HEK293 (cell line): ENCODE measurements around the gene CTAGE9.

ENCODE experiments used
- CTCF ChIA-PET: fragments of 350-600 bp; formaldehyde crosslinking; extraction: SDS; loops from one replicate; lab custom pipeline; 2021; ENCODE audit warnings: antibody characterized with exemption; lab: Yijun Ruan, JAX
- POLR2A ChIA-PET: fragments of 300-600 bp; formaldehyde crosslinking; extraction: SDS; loops from one replicate; lab custom pipeline; 2020; ENCODE audit warnings: antibody characterized with exemption, inconsistent platforms; lab: Yijun Ruan, JAX
- H3K27ac ChIP-seq: fragments of 200-500 bp; sonication (Bioruptor generic); 2 replicates; pipeline ENCODE4 v1.5.1; 2014; ENCODE audit warnings: low read depth, low read length, control low read depth, inconsistent platforms; ENCODE audit errors: extremely low read depth
- H3K36me3 ChIP-seq, 2 experiments: fragments of 200-500 bp in 1 of 2; sonication (Bioruptor generic) in 1 of 2; 1 replicate in 1 of 2; 2 replicates in 1 of 2; pipeline ENCODE4 v1.5.1; 2014 to 2017; ENCODE audit warnings: inconsistent platforms in 2 of 2, low read length in 2 of 2; ENCODE audit not compliant: control insufficient read depth in 2 of 2, insufficient read depth in 1 of 2
- H3K4me1 ChIP-seq: fragments of 200-500 bp; sonication (Bioruptor generic); 2 replicates; pipeline ENCODE4 v1.5.1; 2014; ENCODE audit warnings: mild to moderate bottlenecking, low read length, inconsistent platforms; ENCODE audit not compliant: control insufficient read depth, insufficient read depth
- H3K4me3 ChIP-seq: 2 replicates; pipeline ENCODE4 v1.5.1; 2011; ENCODE audit warnings: low read depth, mild to moderate bottlenecking, control low read depth, low read length, moderate library complexity
- H3K9me3 ChIP-seq: fragments of 200-500 bp; sonication (Bioruptor generic); 2 replicates; pipeline ENCODE4 v1.5.1; 2014; ENCODE audit warnings: low read depth, low read length, inconsistent platforms; ENCODE audit not compliant: control insufficient read depth, insufficient read depth
- FEZF1 ChIP-seq: fragments of 450-650 bp; formaldehyde crosslinking; IDR thresholded peaks from 2 replicates; pipeline ENCODE4 v1.5.1; 2016; ENCODE audit warnings: missing biosample characterization, missing genetic modification characterization
- INSM2 ChIP-seq: fragments of 450-650 bp; formaldehyde crosslinking; IDR thresholded peaks from 2 replicates; pipeline ENCODE4 v1.5.1; 2016; ENCODE audit warnings: missing biosample characterization, missing genetic modification characterization
- KLF7 ChIP-seq: fragments of 450-650 bp; formaldehyde crosslinking; IDR thresholded peaks from 2 replicates; pipeline ENCODE4 v1.5.1; 2016; ENCODE audit warnings: missing biosample characterization, missing genetic modification characterization, borderline replicate concordance
- MZF1 ChIP-seq: fragments of 450-650 bp; formaldehyde crosslinking; IDR thresholded peaks from 2 replicates; pipeline ENCODE4 v1.5.1; 2017; ENCODE audit warnings: missing biosample characterization, missing genetic modification characterization, borderline replicate concordance
- OSR2 ChIP-seq: fragments of 450-650 bp; formaldehyde crosslinking; IDR thresholded peaks from 2 replicates; pipeline ENCODE4 v1.5.1; 2016; ENCODE audit warnings: missing biosample characterization, missing genetic modification characterization
- PRDM6 ChIP-seq: fragments of 450-650 bp; formaldehyde crosslinking; IDR thresholded peaks from 2 replicates; pipeline ENCODE4 v1.5.1; 2017; ENCODE audit warnings: missing biosample characterization, missing genetic modification characterization
- REPIN1 ChIP-seq: fragments of 450-650 bp; formaldehyde crosslinking; IDR thresholded peaks from 2 replicates; pipeline ENCODE4 v1.5.1; 2017; ENCODE audit warnings: missing biosample characterization, missing genetic modification characterization, low read depth
- SCRT1 ChIP-seq: fragments of 450-650 bp; formaldehyde crosslinking; IDR thresholded peaks from 2 replicates; pipeline ENCODE4 v1.5.1; 2016; ENCODE audit warnings: missing biosample characterization, missing genetic modification characterization, borderline replicate concordance
- TRIM28 ChIP-seq: IDR thresholded peaks from 2 replicates; pipeline ENCODE4 v1.6.1; 2011; ENCODE audit warnings: low read length, control low read depth, borderline replicate concordance
- ZBTB17 ChIP-seq: fragments of 450-650 bp; formaldehyde crosslinking; IDR thresholded peaks from 2 replicates; pipeline ENCODE4 v1.5.1; 2016; ENCODE audit warnings: missing biosample characterization, missing genetic modification characterization
- ZBTB48 ChIP-seq: fragments of 450-650 bp; formaldehyde crosslinking; IDR thresholded peaks from 2 replicates; pipeline ENCODE4 v1.5.1; 2016; ENCODE audit warnings: missing biosample characterization, missing genetic modification characterization
- ZFP41 ChIP-seq: fragments of 450-650 bp; formaldehyde crosslinking; IDR thresholded peaks from 2 replicates; pipeline ENCODE4 v1.5.1; 2016; ENCODE audit warnings: missing biosample characterization, missing genetic modification characterization, borderline replicate concordance
- ZNF132 ChIP-seq: fragments of 450-650 bp; formaldehyde crosslinking; IDR thresholded peaks from 2 replicates; pipeline ENCODE4 v1.5.1; 2017; ENCODE audit warnings: missing biosample characterization, missing genetic modification characterization, borderline replicate concordance
- ZNF292 ChIP-seq: fragments of 450-650 bp; formaldehyde crosslinking; IDR thresholded peaks from 2 replicates; pipeline ENCODE4 v1.5.1; 2016; ENCODE audit warnings: low read depth, missing biosample characterization, missing genetic modification characterization, borderline replicate concordance
- ZNF324 ChIP-seq: fragments of 450-650 bp; formaldehyde crosslinking; IDR thresholded peaks from 2 replicates; pipeline ENCODE4 v1.5.1; 2016; ENCODE audit warnings: missing biosample characterization, missing genetic modification characterization
- ZNF423 ChIP-seq: fragments of 450-650 bp; formaldehyde crosslinking; IDR thresholded peaks from 2 replicates; pipeline ENCODE4 v1.5.1; 2016; ENCODE audit warnings: missing biosample characterization, missing genetic modification characterization
- ZNF426 ChIP-seq: fragments of 450-650 bp; formaldehyde crosslinking; IDR thresholded peaks from 2 replicates; pipeline ENCODE4 v1.5.1; 2017; ENCODE audit warnings: missing biosample characterization, missing genetic modification characterization, mild to moderate bottlenecking, inconsistent platforms, moderate library complexity
- ZNF596 ChIP-seq: fragments of 450-650 bp; IDR thresholded peaks from 2 replicates; pipeline ENCODE4 v1.5.0; 2018; ENCODE audit warnings: missing biosample characterization, mild to moderate bottlenecking, missing genetic modification characterization, moderate library complexity
- ZNF610 ChIP-seq: fragments of 450-650 bp; formaldehyde crosslinking; IDR thresholded peaks from 2 replicates; pipeline ENCODE4 v1.5.1; 2016; ENCODE audit warnings: missing biosample characterization, missing genetic modification characterization, borderline replicate concordance
- ZNF629 ChIP-seq: fragments of 450-650 bp; formaldehyde crosslinking; IDR thresholded peaks from 2 replicates; pipeline ENCODE4 v1.5.1; 2017; ENCODE audit warnings: missing biosample characterization, missing genetic modification characterization
- ZNF664 ChIP-seq: fragments of 450-650 bp; formaldehyde crosslinking; IDR thresholded peaks from 2 replicates; pipeline ENCODE4 v1.5.1; 2016; ENCODE audit warnings: missing biosample characterization, missing genetic modification characterization
- ZSCAN23 ChIP-seq: fragments of 450-650 bp; formaldehyde crosslinking; IDR thresholded peaks from 2 replicates; pipeline ENCODE4 v1.5.1; 2016; ENCODE audit warnings: missing biosample characterization, missing genetic modification characterization

CTAGE9 gene

GRCh38 chr6:131745476-131745875 lies 34.7 kb upstream of the CTAGE9 start (continued):
- no peak for TF ChIP-seq REPIN1 (tag by site-specific recombination)
- TF ChIP-seq INSM2, result no peak
- TF ChIP-seq ZNF629 (tag by site-specific recombination), result no peak
- TF ChIP-seq ZNF324 (tag by site-specific recombination), result no peak
- no peak for TF ChIP-seq ZNF596 (tag by site-specific recombination)
- no peak for TF ChIP-seq ZSCAN23 (tag by site-specific recombination)
- TF ChIP-seq ZNF132 (tag by site-specific recombination), result no peak
- TF ChIP-seq KLF7 (tag by site-specific recombination), result no peak
- no peak for TF ChIP-seq ZNF423 (tag by site-specific recombination)
- TF ChIP-seq, all 188 proteins: peak for 0

GRCh38 chr6:131744432-131745287 lies 33.8 kb upstream of the CTAGE9 start:
- Histone ChIP-seq H3K4me3 (no peak overlapping the region), H3K27ac (no peak overlapping the region), H3K36me3 (no peaks in the 10 kb centered on the region), H3K9me3 (no peaks in the 10 kb centered on the region), H3K4me1 (peaks cover 10% of the 10 kb centered on the region; the same call in 1 of the 2 replicates)
- POLR2A ChIA-PET, result no interaction called here
- TF ChIP-seq SCRT1 (tag by site-specific recombination) (no peak), TRIM28 (0 out of 2 replicates have a peak, but pooled peaks have one; percentile 40), MZF1 (tag by site-specific recombination) (no peak), ZNF292 (no peak), FEZF1 (tag by site-specific recombination) (peak; percentile 9; the same call in 1 of the 2 replicates), OSR2 (tag by site-specific recombination) (peak; percentile 40; the same call in 1 of the 2 replicates), ZNF426 (tag by site-specific recombination) (no peak), PRDM6 (tag by site-specific recombination) (0 out of 2 replicates have a peak, but pooled peaks have one; percentile 24), ZBTB48 (tag by site-specific recombination) (no peak), ZFP41 (tag by site-specific recombination) (no peak), ZNF610 (tag by site-specific recombination) (no peak), ZNF664 (tag by site-specific recombination) (no peak), ZBTB17 (tag by site-specific recombination) (0 out of 2 replicates have a peak, but pooled peaks have one; percentile 22)
- CTCF ChIA-PET, result interaction anchor here (0.7 to 1.1 kb wide), 2 partner anchors 28 to 117 kb away, joined by 3 to 5 read pairs; partner anchors contain the start of gene MED23
